ENCODE data around the gene CLEC1B. TPM values are rescaled to one million over a fixed set of nuclear protein-coding genes. Genes with fewer than 3 reads are reported as not detected.

Gene CLEC1B
- total RNA-seq (2014; rRNA removed; shearing (Covaris generic)) = not detected in 2 replicates

DNA sequence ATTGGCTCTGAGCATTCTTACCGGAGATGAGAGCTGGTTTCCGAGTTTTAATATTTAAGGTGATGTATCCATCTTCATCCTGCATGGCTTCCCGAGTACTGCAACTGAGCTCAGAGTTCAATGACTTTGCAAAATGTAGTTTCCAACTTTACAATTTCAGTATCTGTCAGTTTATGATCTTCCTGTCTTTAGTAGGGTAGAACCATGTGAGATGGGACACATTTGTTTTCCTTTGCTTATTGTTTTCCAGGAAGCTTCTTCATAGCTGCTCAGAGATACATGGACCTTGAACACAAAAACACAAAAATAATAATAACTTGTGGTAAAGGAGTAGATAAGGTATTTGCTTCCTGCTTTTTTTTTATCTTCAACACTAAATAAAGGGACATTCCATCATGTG is at the start of gene CLEC1B:
Gene CLEC1B (minus strand): TSS at position 106 of the 400 bp plus-strand sequence. CDS start 21 bp downstream, at position 85.

GRCh38 chr12:10030446-10030845 is 31.5 kb upstream of the CLEC1B start, which contains the start of gene CLEC9A:
CLEC9A (plus strand) TSS chr12:10030682; CDS start chr12:10052688, 22,006 bp downstream.

DNA sequence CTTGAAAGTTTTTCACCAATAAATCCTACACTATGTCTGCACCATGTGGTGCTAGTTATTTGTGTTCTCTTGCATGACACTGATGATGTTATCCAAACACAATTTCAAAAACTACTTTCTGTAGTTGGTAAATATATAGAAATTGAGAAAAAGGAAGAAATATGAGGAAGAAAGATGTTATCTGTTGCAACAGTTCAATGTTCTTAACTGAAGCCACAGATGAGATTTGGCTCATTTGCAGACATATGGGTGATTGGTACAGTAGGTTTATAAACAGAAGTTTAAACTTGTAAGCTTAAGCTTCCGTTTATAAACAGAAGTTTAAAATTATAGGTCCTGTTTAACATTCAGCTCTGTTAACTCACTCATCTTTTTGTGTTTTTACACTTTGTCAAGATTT is 27.7 kb downstream of the CLEC1B start, which contains the start of gene CLEC12A:
Gene CLEC12A (plus strand): TSS at position 229 of the 400 bp plus-strand sequence. CDS start 188 bp downstream, outside the sequence.

Other genes with a start within 250 kb of the CLEC1B start
- gene CD69, start 238.2 kb downstream of the CLEC1B start, total RNA-seq (2014; rRNA removed; shearing (Covaris generic)) = not detected in 2 replicates
- gene KLRF1, start 171.6 kb downstream of the CLEC1B start, total RNA-seq (2014; rRNA removed; shearing (Covaris generic)) = not detected in 2 replicates
- gene CLEC2B, start 129.8 kb downstream of the CLEC1B start, total RNA-seq (2014; rRNA removed; shearing (Covaris generic)) = 15.3 and 18.1 TPM in 2 replicates
- gene KLRF2, start 117.6 kb downstream of the CLEC1B start, total RNA-seq (2014; rRNA removed; shearing (Covaris generic)) = not detected in 2 replicates
- not detected in 2 replicates for gene CLEC2A, start 66.8 kb downstream of the CLEC1B start, total RNA-seq (2014; rRNA removed; shearing (Covaris generic))
- gene CLEC12A, start 27.7 kb downstream of the CLEC1B start, total RNA-seq (2014; rRNA removed; shearing (Covaris generic)) = not detected in 2 replicates
- not detected in 2 replicates for gene CLEC12B, start 11.5 kb upstream of the CLEC1B start, total RNA-seq (2014; rRNA removed; shearing (Covaris generic))
- gene CLEC9A, start 31.6 kb upstream of the CLEC1B start, total RNA-seq (2014; rRNA removed; shearing (Covaris generic)) = not detected in 2 replicates
- not detected in 2 replicates for gene CLEC1A, start 99.9 kb upstream of the CLEC1B start, total RNA-seq (2014; rRNA removed; shearing (Covaris generic))
- gene CLEC7A, start 131.1 kb upstream of the CLEC1B start, total RNA-seq (2014; rRNA removed; shearing (Covaris generic)) = not detected in 2 replicates
- not detected in 2 replicates for gene OLR1, start 173.0 kb upstream of the CLEC1B start, total RNA-seq (2014; rRNA removed; shearing (Covaris generic))
- 0.04 and 0.08 TPM in 2 replicates for gene TMEM52B, start 179.9 kb upstream of the CLEC1B start, total RNA-seq (2014; rRNA removed; shearing (Covaris generic))
- 22.8 and 32.0 TPM in 2 replicates for gene GABARAPL1, start 213.8 kb upstream of the CLEC1B start, total RNA-seq (2014; rRNA removed; shearing (Covaris generic))